IMR-90 (cell line): ENCODE data around the gene ACTRT2. TPM values are rescaled to one million over a fixed set of nuclear protein-coding genes. Genes with fewer than 3 reads are reported as not detected.

Source experiments
- ATAC-seq: fragments of 200-7000 bp; cut with Tn5 transposase; 2 replicates; pipeline ENCODE4 v1.9.1; 2020; ENCODE audit warnings: low read depth, mild to moderate bottlenecking, moderate library complexity
- BruUV-seq: library from RNA; stranded (reverse); fragments of 400-500 nt; replicated peaks from 2 replicates; lab custom pipeline; 2021; lab: Mats Ljungman, UMichigan
- CTCF ChIA-PET: fragments of 300-600 bp; formaldehyde crosslinking; extraction: SDS; loops from one replicate; lab custom pipeline; 2021; ENCODE audit warnings: antibody characterized with exemption; lab: Yijun Ruan, JAX
- POLR2A ChIA-PET: fragments of 300-600 bp; sonication (Branson Sonifier 250); formaldehyde crosslinking; loops from one replicate; lab custom pipeline; 2022; ENCODE audit warnings: antibody characterized with exemption; ENCODE audit not compliant: unreplicated experiment; lab: Charles Lee
- DNase-seq: peaks from one replicate; pipeline ENCODE4 v3.0.0; 2013
- H2AFZ ChIP-seq: replicated peaks from 2 replicates; pipeline ENCODE3; 2013; ENCODE audit warnings: low read length, mild to moderate bottlenecking; ENCODE audit not compliant: poor library complexity
- H2AK5ac ChIP-seq: 2 replicates; pipeline ENCODE4 v1.6.1; 2013; ENCODE audit warnings: low read depth, low read length, inconsistent platforms
- H2AK9ac ChIP-seq: replicated peaks from 2 replicates; pipeline ENCODE3; 2013; ENCODE audit warnings: mild to moderate bottlenecking, low read depth, low read length, moderate library complexity; ENCODE audit not compliant: poor library complexity
- H2BK120ac ChIP-seq: 2 replicates; pipeline ENCODE4 v1.6.1; 2013; ENCODE audit warnings: low read depth, low read length, inconsistent platforms
- H2BK15ac ChIP-seq: 3 replicates; pipeline ENCODE4 v1.6.1; 2013; ENCODE audit warnings: low read depth, low read length, inconsistent platforms
- H2BK20ac ChIP-seq: 2 replicates; pipeline ENCODE4 v1.6.1; 2013; ENCODE audit warnings: low read depth, mild to moderate bottlenecking, inconsistent platforms, low read length, moderate library complexity
- H2BK5ac ChIP-seq: 2 replicates; pipeline ENCODE4 v1.6.1; 2013; ENCODE audit warnings: mild to moderate bottlenecking, low read depth, low read length, inconsistent platforms; ENCODE audit not compliant: poor library complexity, severe bottlenecking
- H3K14ac ChIP-seq: replicated peaks from 2 replicates; pipeline ENCODE4 v1.6.1; 2013; ENCODE audit warnings: low read depth, low read length, inconsistent platforms
- H3K18ac ChIP-seq: 2 replicates; pipeline ENCODE4 v1.6.1; 2013; ENCODE audit warnings: low read depth, low read length, control low read depth
- H3K23ac ChIP-seq: 2 replicates; pipeline ENCODE4 v1.6.1; 2013; ENCODE audit warnings: low read depth, low read length, inconsistent platforms
- H3K27ac ChIP-seq: 2 replicates; pipeline ENCODE4 v1.5.1; 2013; ENCODE audit warnings: mild to moderate bottlenecking, control low read depth, low read length; ENCODE audit not compliant: insufficient read depth
- H3K27me3 ChIP-seq: 2 replicates; pipeline ENCODE4 v1.6.1; 2013; ENCODE audit warnings: low read length; ENCODE audit not compliant: control insufficient read depth, insufficient read depth
- H3K36me3 ChIP-seq: 2 replicates; pipeline ENCODE4 v1.6.1; 2013; ENCODE audit warnings: low read length, mixed read lengths; ENCODE audit not compliant: control insufficient read depth, insufficient read depth
- H3K4ac ChIP-seq: 2 replicates; pipeline ENCODE4 v1.6.1; 2013; ENCODE audit warnings: low read depth, low read length, inconsistent platforms
- H3K4me1 ChIP-seq: 2 replicates; pipeline ENCODE4 v1.6.1; 2013; ENCODE audit warnings: low read length, mixed read lengths; ENCODE audit not compliant: control insufficient read depth, insufficient read depth
- H3K4me2 ChIP-seq: 2 replicates; pipeline ENCODE4 v1.6.1; 2013; ENCODE audit warnings: low read depth, mild to moderate bottlenecking, control low read depth, low read length, moderate library complexity
- H3K4me3 ChIP-seq: 2 replicates; pipeline ENCODE4 v1.5.1; 2013; ENCODE audit warnings: low read depth, mild to moderate bottlenecking, control low read depth, low read length, moderate library complexity; ENCODE audit not compliant: insufficient read depth
- H3K56ac ChIP-seq: 2 replicates; pipeline ENCODE4 v1.6.1; 2013; ENCODE audit warnings: low read length, inconsistent platforms; ENCODE audit not compliant: insufficient read depth; ENCODE audit errors: extremely low read depth
- H3K79me1 ChIP-seq, 2 experiments: 2 replicates each; pipeline ENCODE4 v1.6.1; 2013; ENCODE audit warnings: low read length in 2 of 2, inconsistent platforms in 1 of 2, low read depth in 1 of 2
- H3K9ac ChIP-seq: 2 replicates; pipeline ENCODE4 v1.6.1; 2013; ENCODE audit warnings: low read depth, low read length, control low read depth
- H3K9me1 ChIP-seq: 2 replicates; pipeline ENCODE4 v1.6.1; 2013; ENCODE audit warnings: low read length, inconsistent platforms; ENCODE audit not compliant: insufficient read depth
- H3K9me3 ChIP-seq: 2 replicates; pipeline ENCODE4 v1.6.1; 2013; ENCODE audit warnings: low read length; ENCODE audit not compliant: control insufficient read depth, insufficient read depth
- H4K20me1 ChIP-seq: 2 replicates; pipeline ENCODE4 v1.6.1; 2013; ENCODE audit warnings: low read length, inconsistent platforms; ENCODE audit not compliant: insufficient read depth
- H4K5ac ChIP-seq: 2 replicates; pipeline ENCODE4 v1.6.1; 2013; ENCODE audit warnings: mild to moderate bottlenecking, low read depth, low read length, control low read depth
- H4K8ac ChIP-seq, 2 experiments: 2 replicates each; pipeline ENCODE4 v1.6.1; 2013; ENCODE audit warnings: low read depth in 2 of 2, low read length in 2 of 2, control low read depth in 1 of 2, inconsistent platforms in 1 of 2
- H4K91ac ChIP-seq: 2 replicates; pipeline ENCODE4 v1.6.1; 2013; ENCODE audit warnings: low read depth, low read length, inconsistent platforms; ENCODE audit not compliant: insufficient read depth
- BHLHE40 ChIP-seq: fragments of 150-350 bp; IDR thresholded peaks from 2 replicates; pipeline ENCODE4 v1.6.1; 2016; ENCODE audit warnings: mild to moderate bottlenecking, low read depth, low read length
- CHD1 ChIP-seq: IDR thresholded peaks from 2 replicates; pipeline ENCODE4 v1.6.1; 2012; ENCODE audit warnings: low read depth, low read length, improper control_type of control experiment
- CTCF ChIP-seq: conservative IDR thresholded peaks from 2 replicates; pipeline ENCODE4 v1.5.1; 2012; ENCODE audit warnings: mild to moderate bottlenecking, low read depth, low read length, improper control_type of control experiment
- ELK1 ChIP-seq: fragments of 150-350 bp; IDR thresholded peaks from 2 replicates; pipeline ENCODE4 v1.6.1; 2016; ENCODE audit warnings: low read depth, mild to moderate bottlenecking, low read length, moderate library complexity, borderline replicate concordance
- MAFK ChIP-seq: IDR thresholded peaks from 2 replicates; pipeline ENCODE4 v1.6.1; 2012; ENCODE audit warnings: low read depth, low read length, improper control_type of control experiment
- MAZ ChIP-seq: IDR thresholded peaks from 2 replicates; pipeline ENCODE4 v1.6.1; 2012; ENCODE audit warnings: low read depth, mild to moderate bottlenecking, low read length, improper control_type of control experiment, moderate library complexity, borderline replicate concordance
- MXI1 ChIP-seq: IDR thresholded peaks from 2 replicates; pipeline ENCODE4 v1.6.1; 2012; ENCODE audit warnings: low read depth, mild to moderate bottlenecking, low read length, moderate library complexity, borderline replicate concordance
- NFE2L2 ChIP-seq: fragments of 150-350 bp; IDR thresholded peaks from 2 replicates; pipeline ENCODE4 v1.6.1; 2016; ENCODE audit warnings: low read depth, mild to moderate bottlenecking, low read length
- POLR2A ChIP-seq: IDR thresholded peaks from 2 replicates; pipeline ENCODE4 v1.6.1; 2012; ENCODE audit warnings: mild to moderate bottlenecking, low read depth, low read length
- RAD21 ChIP-seq: IDR thresholded peaks from 2 replicates; pipeline ENCODE4 v1.6.1; 2012; ENCODE audit warnings: low read length, improper control_type of control experiment
- RCOR1 ChIP-seq: IDR thresholded peaks from 2 replicates; pipeline ENCODE4 v1.6.1; 2012; ENCODE audit warnings: mild to moderate bottlenecking, low read length, improper control_type of control experiment; ENCODE audit not compliant: insufficient replicate concordance
- RFX5 ChIP-seq: IDR thresholded peaks from 2 replicates; pipeline ENCODE4 v1.8.0; 2012; ENCODE audit warnings: low read depth, mild to moderate bottlenecking, low read length, moderate library complexity
- SMC3 ChIP-seq: fragments of 150-350 bp; IDR thresholded peaks from 2 replicates; pipeline ENCODE4 v1.6.1; 2016; ENCODE audit warnings: low read depth, mild to moderate bottlenecking, antibody characterized with exemption, low read length, moderate library complexity
- WGBS, 2 experiments: methylation state at CpG; one replicate each; pipeline versions ENCODE4 v1.1.5 to v1.1.7; 2013; ENCODE audit warnings: missing lambda C conversion rate in 2 of 2; ENCODE audit not compliant: insufficient read length in 1 of 2; ENCODE audit errors: extremely low coverage in 2 of 2; 5-methylcytosine and 5-hydroxymethylcytosine counted together
- dilution Hi-C: fragments of 300-500 bp; cut with HindIII; formaldehyde crosslinking; loops from one replicate; pipeline ENCODE4 v1.14.3; 2018; ENCODE audit warnings: low sequenced_read_pairs; ENCODE audit not compliant: unreplicated experiment
- in situ Hi-C: fragments of 300-500 bp; cut with MboI; formaldehyde crosslinking; loops from 3 replicates; pipeline ENCODE4 v1.14.3; 2019; ENCODE audit warnings: low sequenced_read_pairs, inconsistent platforms, mixed read lengths
- intact Hi-C: fragments of 100-400 bp; cut with micrococcal nuclease; formaldehyde crosslinking; loops from 2 replicates; pipeline ENCODE4 v1.10.0; 2022
- polyA plus RNA-seq, 3 experiments: library from polyadenylated mRNA; depleted of rRNA; stranded (reverse); fragments of >200 nt; gene quantifications; 2 replicates each; pipeline ENCODE4 v1.2.3, GENCODE V29; 2012; ENCODE audit warnings: low replicate concordance in 1 of 3
- total RNA-seq: library from RNA; depleted of rRNA; stranded (reverse); fragments of >200 nt; gene quantifications from 2 replicates; pipeline ENCODE4 v1.2.3, GENCODE V29; 2012
- TF ChIP-seq, protein P1 (sequence below): fragments of 150-350 bp; IDR thresholded peaks from 2 replicates; pipeline ENCODE4 v1.6.1; 2017; ENCODE audit warnings: mild to moderate bottlenecking, antibody characterized with exemption, low read length, low read depth

Gene ACTRT2
- total and polyA plus RNA-seq, 2 of the 4 experiments (the other 2 are of a cell fraction), result not detected

DNA sequence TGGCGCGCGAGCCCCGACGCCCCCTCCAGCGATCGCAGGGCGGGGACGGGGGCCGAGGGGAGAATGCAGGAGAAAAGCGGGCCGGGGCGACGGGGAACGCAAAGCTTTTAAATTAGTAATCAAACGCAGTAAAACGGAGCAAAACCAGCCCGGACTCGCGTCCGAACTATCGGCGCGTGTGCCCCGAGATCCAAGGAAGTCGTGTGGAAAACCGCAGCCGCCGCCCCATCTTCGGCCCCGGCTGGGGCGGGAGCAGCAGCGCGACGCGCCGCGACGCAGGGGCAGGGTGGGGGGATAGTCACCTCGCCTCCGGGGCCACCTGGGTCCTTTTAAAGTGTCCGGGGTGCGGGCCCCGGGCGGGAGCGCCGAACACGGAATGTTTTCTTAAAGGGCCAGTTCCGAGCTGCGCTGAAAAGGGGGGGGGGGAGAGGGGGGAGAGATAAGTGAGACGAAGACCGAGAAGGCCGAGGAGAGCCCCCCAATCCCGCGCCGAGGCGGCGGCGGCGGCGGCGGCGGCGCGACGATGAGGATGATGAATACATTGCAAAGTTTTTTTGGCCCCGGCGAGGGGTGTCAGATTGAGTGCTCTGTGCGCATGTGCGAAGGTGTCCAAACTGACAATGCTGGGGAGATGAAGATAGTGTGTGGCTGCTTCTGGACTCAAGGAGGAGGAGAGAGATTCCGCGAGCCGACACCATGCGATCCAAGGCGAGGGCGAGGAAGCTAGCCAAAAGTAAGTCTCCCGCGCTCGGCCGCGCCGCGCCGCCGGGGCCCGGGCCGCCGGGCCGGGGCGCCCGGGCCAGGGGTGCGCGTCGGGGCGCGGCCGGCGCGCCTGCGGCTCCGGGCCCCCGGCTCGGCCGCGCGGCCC, 47.5 kb downstream of the ACTRT2 start, which contains the start of gene PRDM16:
Gene PRDM16, plus strand, starts transcription at position 640 of the 868 bp plus-strand sequence. Its CDS starts 57 bp downstream, at position 697.
- dilution Hi-C loops (no loop called here), intact Hi-C loops (loop anchor here (1.0 to 10.0 kb wide), 2 partner anchors 246 to 356 kb away; no protein-coding TSS in a partner anchor), in situ Hi-C loops (loop anchor here (25.0 kb wide), 1 partner anchor 631 kb away; no protein-coding TSS in a partner anchor)
- Histone ChIP-seq H2BK15ac (no peak within 1 kb of the TSS), H2BK20ac (no peak within 1 kb of the TSS), H2AK9ac (no peak within 1 kb of the TSS), H3K27ac (no peak within 1 kb of the TSS), H3K4me1 (peaks cover 2% of the 10 kb centered on the region; the same call in 1 of the 2 replicates), H4K5ac (no peak within 1 kb of the TSS), H4K8ac (no peak within 1 kb of the TSS), H4K91ac (no peak within 1 kb of the TSS), H3K9me1 (no peaks in the 10 kb centered on the region), H3K18ac (no peak within 1 kb of the TSS), H2BK5ac (no peak within 1 kb of the TSS), H3K4me2 (peak within 1 kb of the TSS; percentile 75; the same call in 1 of the 2 replicates), H3K9ac (no peak within 1 kb of the TSS), H3K9me3 (no peaks in the 10 kb centered on the region), H2AK5ac (no peak within 1 kb of the TSS), H3K4me3 (peak within 1 kb of the TSS; percentile 48), H3K14ac (no peak within 1 kb of the TSS), H3K56ac (no peak within 1 kb of the TSS), H4K20me1 (no peaks in the 10 kb centered on the region), H2AFZ (peak within 1 kb of the TSS; percentile 74), H2BK120ac (no peak within 1 kb of the TSS), H3K79me1 (no peaks in the 10 kb centered on the region), H3K4ac (no peak within 1 kb of the TSS), H3K36me3 (no peaks in the 10 kb centered on the region), H3K23ac (no peak within 1 kb of the TSS), H3K27me3 (peaks cover 78% of the 10 kb centered on the region)
- BruUV-seq, result no TSS peak
- CTCF ChIA-PET, result no interaction called here
- peak; percentile 8; the same call in 1 of the 2 replicates for ATAC-seq
- peak; percentile 3 for DNase-seq
- POLR2A ChIA-PET, result no interaction called here
- WGBS, 2 experiments, result 3% methylated on average over 43 of the region's 106 CpGs; no CpG with 5 or more reads in 1 of the 2 experiments
- TF ChIP-seq RCOR1 (no peak), RAD21 (no peak), NFE2L2 (no peak), ELK1 (no peak), MXI1 (no peak), RFX5 (no peak), CTCF (no peak), POLR2A (no peak), MAFK (no peak), BHLHE40 (no peak), SMC3 (no peak), CHD1 (no peak), MAZ (no peak)
- TF ChIP-seq, protein P1, sequence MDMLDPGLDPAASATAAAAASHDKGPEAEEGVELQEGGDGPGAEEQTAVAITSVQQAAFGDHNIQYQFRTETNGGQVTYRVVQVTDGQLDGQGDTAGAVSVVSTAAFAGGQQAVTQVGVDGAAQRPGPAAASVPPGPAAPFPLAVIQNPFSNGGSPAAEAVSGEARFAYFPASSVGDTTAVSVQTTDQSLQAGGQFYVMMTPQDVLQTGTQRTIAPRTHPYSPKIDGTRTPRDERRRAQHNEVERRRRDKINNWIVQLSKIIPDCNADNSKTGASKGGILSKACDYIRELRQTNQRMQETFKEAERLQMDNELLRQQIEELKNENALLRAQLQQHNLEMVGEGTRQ, result no peak
